Measurements from ENCODE around the gene C3orf18. TPM values are rescaled to one million over a fixed set of nuclear protein-coding genes. Genes with fewer than 3 reads are reported as not detected.

Gene C3orf18
- total and polyA plus RNA-seq, 10 of the 15 experiments (the other 5 are each of a cell fraction or from before 2014, with no cell fraction given), result 0.06 to 3.2 (median 0.66) TPM

- Histone ChIP-seq H4K20me1 (ENCODE audit: control insufficient read depth, insufficient read depth) (no peaks in the 10 kb centered on the region), H3K27me3 (replicated peaks in 1 of 2; ENCODE audit: control insufficient read depth in 2 of 2, insufficient read depth in 2 of 2, low read length in 1 of 2) (no peaks in the 10 kb centered on the region), H2AFZ (ENCODE audit: control insufficient read depth, low read depth, low read length) (no peak overlapping the region), H3K4me2 (ENCODE audit: control insufficient read depth, insufficient read depth) (no peak overlapping the region), H3K79me2 (ENCODE audit: control insufficient read depth, insufficient read depth, low read length) (peaks cover 5% of the 10 kb centered on the region), H3K36me3 (ENCODE audit: control insufficient read depth in 2 of 2, insufficient read depth in 2 of 2, low read length in 1 of 2) (no peaks in the 10 kb centered on the region; a peak in 2 of 4 replicates), H3K27ac (ENCODE audit: control insufficient read depth, insufficient read depth) (no peak overlapping the region; the same call in 1 of the 2 replicates), H3K4me1 (ENCODE audit: control insufficient read depth, insufficient read depth, low read length) (peaks cover 13% of the 10 kb centered on the region), H3K4me3 (no peak overlapping the region), H3K9me3 (replicated peaks; ENCODE audit: control insufficient read depth, insufficient read depth, low read length) (no peaks in the 10 kb centered on the region), H3K9ac (ENCODE audit: control insufficient read depth, insufficient read depth, low read length) (0 out of 2 replicates have a peak overlapping the region, but pooled peaks have one; percentile 8)
- ChIA-PET SMC1A (ENCODE audit: uncharacterized antibody, unreplicated experiment) (interaction anchor here (0.7 to 6.5 kb wide), 10 partner anchors 13 to 221 kb away, joined by 3 to 137 read pairs (median 4); partner anchors contain the start of genes CISH, CYB561D2, MAPKAPK3 and NPRL2), POLR2A (interaction anchor here (1.4 to 1.8 kb wide), 2 partner anchors 18 to 40 kb away, joined by 4 to 10 read pairs; partner anchors contain the start of gene CISH), CTCF (interaction anchor here (0.9 to 11.6 kb wide), 10 partner anchors 8 to 83 kb away, joined by 3 to 410 read pairs (median 6); partner anchors contain the start of genes CISH and MAPKAPK3), RAD21 (ENCODE audit: unreplicated experiment) (interaction anchor here (0.8 to 7.1 kb wide), 5 partner anchors 14 to 43 kb away, joined by 4 to 244 read pairs (median 6); partner anchors contain the start of genes CISH and MAPKAPK3)
- TF ChIP-seq SMC3 (IDR thresholded peaks at IDR 0.05; ENCODE audit: borderline replicate concordance, low read length) (peak; percentile 99), RAD21 (IDR thresholded peaks at IDR 0.05; ENCODE audit: insufficient read depth, low read depth, low read length) (peak; percentile 94), SP1 (IDR thresholded peaks at IDR 0.05; ENCODE audit: low read depth, low read length) (peak; percentile 20), SPI1 (IDR thresholded peaks at IDR 0.05; ENCODE audit: borderline replicate concordance, insufficient read depth, low read depth, low read length) (peak; percentile 10; the same call in 1 of the 2 replicates), NR2F1 (conservative IDR thresholded peaks at IDR 0.05) (no peak), ASH2L (IDR thresholded peaks at IDR 0.05; ENCODE audit: borderline replicate concordance, low read depth) (no peak), ZNF207 (IDR thresholded peaks at IDR 0.05; ENCODE audit: borderline replicate concordance) (0 out of 2 replicates have a peak, but pooled peaks have one; percentile 42), CBFB (IDR thresholded peaks at IDR 0.05; ENCODE audit: low read depth) (no peak), BCLAF1 (IDR thresholded peaks at IDR 0.05) (no peak), YY1 (IDR thresholded peaks at IDR 0.05; ENCODE audit: low read depth, low read length) (peak; percentile 74), ATF2 (IDR thresholded peaks at IDR 0.05; ENCODE audit: low read length) (no peak), RB1 (IDR thresholded peaks at IDR 0.05; ENCODE audit: borderline replicate concordance) (0 out of 2 replicates have a peak, but pooled peaks have one; percentile 36)
- TF ChIP-seq, protein P1, sequence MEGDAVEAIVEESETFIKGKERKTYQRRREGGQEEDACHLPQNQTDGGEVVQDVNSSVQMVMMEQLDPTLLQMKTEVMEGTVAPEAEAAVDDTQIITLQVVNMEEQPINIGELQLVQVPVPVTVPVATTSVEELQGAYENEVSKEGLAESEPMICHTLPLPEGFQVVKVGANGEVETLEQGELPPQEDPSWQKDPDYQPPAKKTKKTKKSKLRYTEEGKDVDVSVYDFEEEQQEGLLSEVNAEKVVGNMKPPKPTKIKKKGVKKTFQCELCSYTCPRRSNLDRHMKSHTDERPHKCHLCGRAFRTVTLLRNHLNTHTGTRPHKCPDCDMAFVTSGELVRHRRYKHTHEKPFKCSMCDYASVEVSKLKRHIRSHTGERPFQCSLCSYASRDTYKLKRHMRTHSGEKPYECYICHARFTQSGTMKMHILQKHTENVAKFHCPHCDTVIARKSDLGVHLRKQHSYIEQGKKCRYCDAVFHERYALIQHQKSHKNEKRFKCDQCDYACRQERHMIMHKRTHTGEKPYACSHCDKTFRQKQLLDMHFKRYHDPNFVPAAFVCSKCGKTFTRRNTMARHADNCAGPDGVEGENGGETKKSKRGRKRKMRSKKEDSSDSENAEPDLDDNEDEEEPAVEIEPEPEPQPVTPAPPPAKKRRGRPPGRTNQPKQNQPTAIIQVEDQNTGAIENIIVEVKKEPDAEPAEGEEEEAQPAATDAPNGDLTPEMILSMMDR (IDR thresholded peaks at IDR 0.05 in 2 of 3, conservative IDR thresholded peaks at IDR 0.05 in 1 of 3; ENCODE audit: control insufficient read depth in 2 of 3, extremely low read depth in 1 of 3, insufficient read depth in 1 of 3, low read depth in 3 of 3, low read length in 3 of 3), result peak; percentile 90 to 92 (median 90); a peak in 5 of 6 replicates
- FAIRE-seq (peak; percentile 90), ATAC-seq (peak; percentile 44), DNase-seq (ENCODE audit: low read depth, low spot score) (no peak)
- WGBS (ENCODE audit: insufficient coverage, insufficient replicate concordance, low lambda C conversion rate, missing lambda C conversion rate), result 9% methylated on average over 1 of the region's 1 CpG
- in situ Hi-C loops (cut with MboI) (no loop called here), intact Hi-C loops (cut with micrococcal nuclease; ENCODE audit: unreplicated experiment) (loop anchor here (1.0 to 2.0 kb wide), 2 partner anchors 19 to 42 kb away; no protein-coding TSS in a partner anchor)
- BruUV-seq (replicated peaks), result no TSS peak
These were observed 4.6 kb upstream of the C3orf18 start for GRCh38 chr3:50572158-50572557.
